BE2C (cell line): ENCODE data around the gene CWC15.
A peak's percentile ranks its signal among the peaks of the same experiment; 100 is the strongest.

ENCODE experiments used
- DNase-seq: peaks from one replicate; pipeline ENCODE4 v3.0.0-alpha.2; 2020
- H3K27me3 ChIP-seq: fragments of 250-450 bp; sonication (Bioruptor Pico); 2 replicates; pipeline ENCODE4 v1.5.1; 2020; ENCODE audit warnings: mild to moderate bottlenecking
- H3K36me3 ChIP-seq: fragments of 250-450 bp; sonication (Bioruptor Pico); 2 replicates; pipeline ENCODE4 v1.5.1; 2020; ENCODE audit warnings: mild to moderate bottlenecking
- H3K4me1 ChIP-seq: fragments of 250-450 bp; sonication (Bioruptor Pico); 2 replicates; pipeline ENCODE4 v1.5.1; 2020
- H3K4me3 ChIP-seq: 2 replicates; pipeline ENCODE4 v1.5.1; 2011; ENCODE audit warnings: low read depth, low read length
- H3K9me3 ChIP-seq: fragments of 250-450 bp; sonication (Bioruptor Pico); 2 replicates; pipeline ENCODE4 v1.5.1; 2020
- CTCF ChIP-seq: IDR thresholded peaks from 2 replicates; pipeline ENCODE4 v1.5.1; 2012; ENCODE audit warnings: mild to moderate bottlenecking, low read depth, low read length

The CWC15 gene

GRCh38 chr11:95003716-95004115 lies 30.4 kb upstream of the CWC15 start:
- Histone ChIP-seq H3K27me3 (no peaks in the 10 kb centered on the region), H3K4me1 (no peaks in the 10 kb centered on the region; the same call in 1 of the 2 replicates), H3K4me3 (no peak overlapping the region), H3K9me3 (no peaks in the 10 kb centered on the region), H3K36me3 (no peaks in the 10 kb centered on the region)
- TF ChIP-seq CTCF: no peak
- DNase-seq: no peak

GRCh38 chr11:94998285-94998684 lies 24.9 kb upstream of the CWC15 start:
- no peak for TF ChIP-seq CTCF
- Histone ChIP-seq H3K36me3 (no peaks in the 10 kb centered on the region), H3K4me1 (no peaks in the 10 kb centered on the region), H3K9me3 (no peaks in the 10 kb centered on the region), H3K27me3 (no peaks in the 10 kb centered on the region), H3K4me3 (no peak overlapping the region)
- DNase-seq: no peak

GRCh38 chr11:94997437-94997836 lies 24.1 kb upstream of the CWC15 start:
- no peak for DNase-seq
- TF ChIP-seq CTCF: peak; percentile 25; the same call in 1 of the 2 replicates
- Histone ChIP-seq H3K27me3 (no peaks in the 10 kb centered on the region), H3K9me3 (no peaks in the 10 kb centered on the region), H3K4me1 (no peaks in the 10 kb centered on the region), H3K4me3 (no peak overlapping the region), H3K36me3 (no peaks in the 10 kb centered on the region)

- no peak for TF ChIP-seq CTCF
- Histone ChIP-seq H3K36me3 (no peaks in the 10 kb centered on the region), H3K27me3 (no peaks in the 10 kb centered on the region; the same call in 1 of the 2 replicates), H3K4me3 (no peak overlapping the region), H3K4me1 (no peaks in the 10 kb centered on the region), H3K9me3 (no peaks in the 10 kb centered on the region)
- no peak for DNase-seq
Observed at GRCh38 chr11:94993400-94993943, 20.1 kb upstream of the CWC15 start.

- Histone ChIP-seq H3K4me3 (no peak overlapping the region), H3K4me1 (no peaks in the 10 kb centered on the region), H3K36me3 (no peaks in the 10 kb centered on the region), H3K27me3 (no peaks in the 10 kb centered on the region; the same call in 1 of the 2 replicates), H3K9me3 (no peaks in the 10 kb centered on the region)
- DNase-seq: no peak
- TF ChIP-seq CTCF: no peak
Observed at GRCh38 chr11:94988748-94989147, 15.4 kb upstream of the CWC15 start.

- Histone ChIP-seq H3K36me3 (no peaks in the 10 kb centered on the region), H3K4me1 (no peaks in the 10 kb centered on the region), H3K27me3 (no peaks in the 10 kb centered on the region; the same call in 1 of the 2 replicates), H3K9me3 (no peaks in the 10 kb centered on the region), H3K4me3 (no peak overlapping the region)
- no peak for DNase-seq
- TF ChIP-seq CTCF: no peak
Observed at GRCh38 chr11:94987378-94987777, 14.0 kb upstream of the CWC15 start.
